ENCODE results near the gene VPS51. TPM values are rescaled to one million over a fixed set of nuclear protein-coding genes. Genes with fewer than 3 reads are reported as not detected.

The VPS51 gene
- total RNA-seq, 1 experiment from 2014 or later = 89.5 TPM

DNA sequence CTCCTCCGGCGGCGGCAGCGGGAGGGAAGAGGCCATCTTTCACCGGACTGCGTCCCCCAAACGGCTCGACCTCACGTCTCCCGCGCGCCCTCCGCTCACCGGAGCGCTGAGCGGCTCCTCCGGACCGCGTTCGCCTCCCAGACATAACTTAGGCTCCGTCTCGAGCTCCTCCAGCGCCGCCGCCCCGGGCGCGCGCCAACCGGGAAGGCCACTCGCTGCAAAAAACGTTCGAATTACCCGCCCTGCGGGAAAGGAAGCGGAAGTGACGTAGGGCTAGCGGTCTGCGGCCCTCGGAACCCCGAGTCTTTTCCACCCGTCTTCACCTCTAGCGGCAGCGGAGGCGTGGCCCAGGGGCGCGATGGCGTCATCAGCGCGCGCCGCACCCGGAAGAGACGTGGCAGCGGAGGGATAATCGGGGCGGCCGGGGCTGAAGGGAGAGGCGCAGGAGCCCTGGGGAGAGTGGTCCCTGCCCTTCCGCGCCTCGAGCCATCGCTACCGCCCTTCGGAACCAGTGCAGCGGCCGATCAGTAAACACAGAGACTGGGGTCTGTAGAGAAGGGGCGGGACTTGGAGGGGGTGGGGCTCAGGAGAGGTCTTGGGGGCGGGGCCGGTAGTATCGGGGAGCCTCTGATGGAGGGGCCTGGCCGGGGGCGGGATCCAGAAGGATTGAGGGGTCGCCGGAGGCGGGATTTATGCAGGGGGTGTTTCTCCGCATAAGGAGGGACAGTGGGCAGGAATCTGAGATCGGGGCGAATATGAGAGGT, 12.0 kb upstream of the VPS51 start, which contains the start of the genes CDCA5 and ZFPL1:
Gene CDCA5 (minus strand): TSS at position 207 of the 764 bp plus-strand sequence. CDS start 62 bp downstream, at position 145.
Gene ZFPL1 (plus strand): TSS at position 389 of the 764 bp plus-strand sequence. CDS start 477 bp downstream, outside the sequence.
- peak within 1 kb of the TSS; percentile 98 for H3K9ac ChIP-seq (ENCODE audit: low read length)
- H4K20me1 ChIP-seq (ENCODE audit: insufficient read depth) = no peaks in the 10 kb centered on the region
- ChIA-PET POLR2A (no interaction called here), RAD21 (ENCODE audit: low non-redundant PET in 1 of 2, low total read pairs in 2 of 2, uncharacterized antibody in 2 of 2, unreplicated experiment in 2 of 2) (no interaction called here), CTCF (no interaction called here)
- H2AFZ ChIP-seq (ENCODE audit: low read depth, low read length, poor library complexity, severe bottlenecking) = no peak within 1 kb of the TSS
- H3K27ac ChIP-seq (ENCODE audit: low read depth, low read length) = peak within 1 kb of the TSS; percentile 82
- ATAC-seq = peak; percentile 85
- H3K4me3 ChIP-seq (replicated peaks in 1 of 2; ENCODE audit: low read depth in 1 of 2, low read length in 2 of 2) = peak within 1 kb of the TSS; percentile 86 to 98
- H3K27me3 ChIP-seq (ENCODE audit: insufficient read depth, low read length) = no peaks in the 10 kb centered on the region
- peaks cover 50% of the 10 kb centered on the region for H3K79me2 ChIP-seq (ENCODE audit: insufficient read depth, low read length)
- no peaks in the 10 kb centered on the region for H3K9me3 ChIP-seq (ENCODE audit: control insufficient read depth in 1 of 2, insufficient read depth in 1 of 2, low read depth in 1 of 2, low read length in 2 of 2)
- no TSS peak for BruUV-seq (replicated peaks)
- DNase-seq (ENCODE audit: low read depth, low spot score) = peak; percentile 91
- intact Hi-C loops (cut with micrococcal nuclease) = loop anchor here (1.0 to 5.0 kb wide), 3 partner anchors 12 to 57 kb away; partner anchors contain the start of genes SAC3D1, SNX15 and VPS51
- H3K36me3 ChIP-seq (ENCODE audit: control insufficient read depth in 1 of 2, insufficient read depth in 2 of 2, low read length in 2 of 2) = peaks cover 8 to 41% of the 10 kb centered on the region in 2 experiments; a peak in 2 of 4 replicates
- no peaks in the 10 kb centered on the region for H3K9me2 ChIP-seq (ENCODE audit: insufficient read depth)
- H3K4me1 ChIP-seq (ENCODE audit: control insufficient read depth in 1 of 2, insufficient read depth in 2 of 2, low read length in 2 of 2) = peaks cover 7 to 22% of the 10 kb centered on the region in 2 experiments; a peak in 3 of 4 replicates
- H3K4me2 ChIP-seq (ENCODE audit: low read length) = peak within 1 kb of the TSS; percentile 82
- TF ChIP-seq CEBPB (IDR thresholded peaks at IDR 0.05; ENCODE audit: low read depth) = no peak
- TF ChIP-seq SIN3A (IDR thresholded peaks at IDR 0.05; ENCODE audit: low read depth) = peak; percentile 96
- peak; percentile 49 for TF ChIP-seq POLR2A (IDR thresholded peaks at IDR 0.05; ENCODE audit: borderline replicate concordance, extremely low read depth, insufficient read depth, insufficient read length)
- TF ChIP-seq CBX3 (IDR thresholded peaks at IDR 0.05; ENCODE audit: low read depth) = peak; percentile 68
- no peak for TF ChIP-seq EZH2phosphoT487 (IDR thresholded peaks at IDR 0.05; ENCODE audit: borderline replicate concordance)
- peak; percentile 81 for TF ChIP-seq EGR1 (IDR thresholded peaks at IDR 0.05; ENCODE audit: low read depth)
- no peak for TF ChIP-seq EZH2 (IDR thresholded peaks at IDR 0.05)
- TF ChIP-seq, protein P1, sequence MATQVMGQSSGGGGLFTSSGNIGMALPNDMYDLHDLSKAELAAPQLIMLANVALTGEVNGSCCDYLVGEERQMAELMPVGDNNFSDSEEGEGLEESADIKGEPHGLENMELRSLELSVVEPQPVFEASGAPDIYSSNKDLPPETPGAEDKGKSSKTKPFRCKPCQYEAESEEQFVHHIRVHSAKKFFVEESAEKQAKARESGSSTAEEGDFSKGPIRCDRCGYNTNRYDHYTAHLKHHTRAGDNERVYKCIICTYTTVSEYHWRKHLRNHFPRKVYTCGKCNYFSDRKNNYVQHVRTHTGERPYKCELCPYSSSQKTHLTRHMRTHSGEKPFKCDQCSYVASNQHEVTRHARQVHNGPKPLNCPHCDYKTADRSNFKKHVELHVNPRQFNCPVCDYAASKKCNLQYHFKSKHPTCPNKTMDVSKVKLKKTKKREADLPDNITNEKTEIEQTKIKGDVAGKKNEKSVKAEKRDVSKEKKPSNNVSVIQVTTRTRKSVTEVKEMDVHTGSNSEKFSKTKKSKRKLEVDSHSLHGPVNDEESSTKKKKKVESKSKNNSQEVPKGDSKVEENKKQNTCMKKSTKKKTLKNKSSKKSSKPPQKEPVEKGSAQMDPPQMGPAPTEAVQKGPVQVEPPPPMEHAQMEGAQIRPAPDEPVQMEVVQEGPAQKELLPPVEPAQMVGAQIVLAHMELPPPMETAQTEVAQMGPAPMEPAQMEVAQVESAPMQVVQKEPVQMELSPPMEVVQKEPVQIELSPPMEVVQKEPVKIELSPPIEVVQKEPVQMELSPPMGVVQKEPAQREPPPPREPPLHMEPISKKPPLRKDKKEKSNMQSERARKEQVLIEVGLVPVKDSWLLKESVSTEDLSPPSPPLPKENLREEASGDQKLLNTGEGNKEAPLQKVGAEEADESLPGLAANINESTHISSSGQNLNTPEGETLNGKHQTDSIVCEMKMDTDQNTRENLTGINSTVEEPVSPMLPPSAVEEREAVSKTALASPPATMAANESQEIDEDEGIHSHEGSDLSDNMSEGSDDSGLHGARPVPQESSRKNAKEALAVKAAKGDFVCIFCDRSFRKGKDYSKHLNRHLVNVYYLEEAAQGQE (IDR thresholded peaks at IDR 0.05; ENCODE audit: low read depth) = no peak
- no peak for TF ChIP-seq RAD21 (IDR thresholded peaks at IDR 0.05; ENCODE audit: low read depth)
- TF ChIP-seq, protein P2, sequence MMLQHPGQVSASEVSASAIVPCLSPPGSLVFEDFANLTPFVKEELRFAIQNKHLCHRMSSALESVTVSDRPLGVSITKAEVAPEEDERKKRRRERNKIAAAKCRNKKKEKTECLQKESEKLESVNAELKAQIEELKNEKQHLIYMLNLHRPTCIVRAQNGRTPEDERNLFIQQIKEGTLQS (IDR thresholded peaks at IDR 0.05) = no peak
- TF ChIP-seq, protein P3, sequence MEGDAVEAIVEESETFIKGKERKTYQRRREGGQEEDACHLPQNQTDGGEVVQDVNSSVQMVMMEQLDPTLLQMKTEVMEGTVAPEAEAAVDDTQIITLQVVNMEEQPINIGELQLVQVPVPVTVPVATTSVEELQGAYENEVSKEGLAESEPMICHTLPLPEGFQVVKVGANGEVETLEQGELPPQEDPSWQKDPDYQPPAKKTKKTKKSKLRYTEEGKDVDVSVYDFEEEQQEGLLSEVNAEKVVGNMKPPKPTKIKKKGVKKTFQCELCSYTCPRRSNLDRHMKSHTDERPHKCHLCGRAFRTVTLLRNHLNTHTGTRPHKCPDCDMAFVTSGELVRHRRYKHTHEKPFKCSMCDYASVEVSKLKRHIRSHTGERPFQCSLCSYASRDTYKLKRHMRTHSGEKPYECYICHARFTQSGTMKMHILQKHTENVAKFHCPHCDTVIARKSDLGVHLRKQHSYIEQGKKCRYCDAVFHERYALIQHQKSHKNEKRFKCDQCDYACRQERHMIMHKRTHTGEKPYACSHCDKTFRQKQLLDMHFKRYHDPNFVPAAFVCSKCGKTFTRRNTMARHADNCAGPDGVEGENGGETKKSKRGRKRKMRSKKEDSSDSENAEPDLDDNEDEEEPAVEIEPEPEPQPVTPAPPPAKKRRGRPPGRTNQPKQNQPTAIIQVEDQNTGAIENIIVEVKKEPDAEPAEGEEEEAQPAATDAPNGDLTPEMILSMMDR (IDR thresholded peaks at IDR 0.05 in 2 of 3, conservative IDR thresholded peaks at IDR 0.05 in 1 of 3; ENCODE audit: borderline replicate concordance in 1 of 3, insufficient read depth in 1 of 3, low read depth in 2 of 3, low read length in 2 of 3) = no peak
- no peak for TF ChIP-seq JUND (IDR thresholded peaks at IDR 0.05)
- TF ChIP-seq, protein P4, sequence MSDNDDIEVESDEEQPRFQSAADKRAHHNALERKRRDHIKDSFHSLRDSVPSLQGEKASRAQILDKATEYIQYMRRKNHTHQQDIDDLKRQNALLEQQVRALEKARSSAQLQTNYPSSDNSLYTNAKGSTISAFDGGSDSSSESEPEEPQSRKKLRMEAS (IDR thresholded peaks at IDR 0.05) = peak; percentile 86
- peak; percentile 99 for TF ChIP-seq ELF1 (IDR thresholded peaks at IDR 0.05; ENCODE audit: borderline replicate concordance, low read depth)
- peak; percentile 96 for TF ChIP-seq SRF (IDR thresholded peaks at IDR 0.05; ENCODE audit: low read depth)
- TF ChIP-seq, protein P5, sequence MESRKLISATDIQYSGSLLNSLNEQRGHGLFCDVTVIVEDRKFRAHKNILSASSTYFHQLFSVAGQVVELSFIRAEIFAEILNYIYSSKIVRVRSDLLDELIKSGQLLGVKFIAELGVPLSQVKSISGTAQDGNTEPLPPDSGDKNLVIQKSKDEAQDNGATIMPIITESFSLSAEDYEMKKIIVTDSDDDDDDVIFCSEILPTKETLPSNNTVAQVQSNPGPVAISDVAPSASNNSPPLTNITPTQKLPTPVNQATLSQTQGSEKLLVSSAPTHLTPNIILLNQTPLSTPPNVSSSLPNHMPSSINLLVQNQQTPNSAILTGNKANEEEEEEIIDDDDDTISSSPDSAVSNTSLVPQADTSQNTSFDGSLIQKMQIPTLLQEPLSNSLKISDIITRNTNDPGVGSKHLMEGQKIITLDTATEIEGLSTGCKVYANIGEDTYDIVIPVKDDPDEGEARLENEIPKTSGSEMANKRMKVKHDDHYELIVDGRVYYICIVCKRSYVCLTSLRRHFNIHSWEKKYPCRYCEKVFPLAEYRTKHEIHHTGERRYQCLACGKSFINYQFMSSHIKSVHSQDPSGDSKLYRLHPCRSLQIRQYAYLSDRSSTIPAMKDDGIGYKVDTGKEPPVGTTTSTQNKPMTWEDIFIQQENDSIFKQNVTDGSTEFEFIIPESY (IDR thresholded peaks at IDR 0.05; ENCODE audit: extremely low read depth, insufficient replicate concordance, low read length) = peak; percentile 13
- TF ChIP-seq TCF7L2 (IDR thresholded peaks at IDR 0.05; ENCODE audit: borderline replicate concordance, extremely low read depth, insufficient read depth, insufficient read length) = peak; percentile 40
- no peak for TF ChIP-seq FOSL1 (IDR thresholded peaks at IDR 0.05; ENCODE audit: low read depth)
- peak; percentile 26 for TF ChIP-seq YY1 (IDR thresholded peaks at IDR 0.05; ENCODE audit: extremely low read depth, insufficient replicate concordance, low read depth, low read length)

Data from HCT116 (cell line).